ENCODE measurements around the gene NCOA3. TPM values are rescaled to one million over a fixed set of nuclear protein-coding genes. Genes with fewer than 3 reads are reported as not detected.

The NCOA3 gene
- total RNA-seq, 1 experiment from 2014 or later, result 96.7 TPM

- Histone ChIP-seq H3K9me3 (no peaks in the 10 kb centered on the region), H3K27me3 (replicated peaks; ENCODE audit: control insufficient read depth, insufficient read depth, low read length) (no peaks in the 10 kb centered on the region), H3K4me3 (ENCODE audit: low read depth, low read length) (no peak overlapping the region), H3K4me1 (no peaks in the 10 kb centered on the region), H3K36me3 (ENCODE audit: control insufficient read depth, insufficient read depth, low read length) (peaks cover 17% of the 10 kb centered on the region)
- Mint-ChIP-seq H3K9me3 (ENCODE audit: unreplicated experiment) (no peaks in the 10 kb centered on the region), H3K36me3 (ENCODE audit: insufficient read depth, unreplicated experiment) (peaks cover 95% of the 10 kb centered on the region), H3K4me1 (ENCODE audit: low read depth, unreplicated experiment) (no peaks in the 10 kb centered on the region), H3K4me3 (ENCODE audit: unreplicated experiment) (no peak overlapping the region), H3K27ac (ENCODE audit: unreplicated experiment) (no peak overlapping the region), H3K27me3 (ENCODE audit: insufficient read depth, unreplicated experiment) (no peaks in the 10 kb centered on the region)
- ChIA-PET POLR2A (no interaction called here), CTCF (no interaction called here)
- intact Hi-C loops (cut with micrococcal nuclease; ENCODE audit: unreplicated experiment), result no loop called here
- no TSS peak for BruUV-seq (replicated peaks)
- no peak for TF ChIP-seq CTCF (IDR thresholded peaks at IDR 0.05; ENCODE audit: insufficient read depth in 1 of 2, low read depth in 1 of 2, low read length in 1 of 2, severe bottlenecking in 1 of 2, unreplicated experiment in 1 of 2)
- DNase-seq, result no peak
Observed at GRCh38 chr20:47648943-47649342, 147.3 kb downstream of the NCOA3 start.

- ChIA-PET CTCF (interaction anchor here (0.6 kb wide), 1 partner anchor 25 kb away, joined by 4 read pairs; no protein-coding TSS in a partner anchor), POLR2A (no interaction called here)
- Histone ChIP-seq H3K36me3 (ENCODE audit: control insufficient read depth, insufficient read depth, low read length) (peaks cover 13% of the 10 kb centered on the region), H3K27me3 (replicated peaks; ENCODE audit: control insufficient read depth, insufficient read depth, low read length) (no peaks in the 10 kb centered on the region), H3K9me3 (no peaks in the 10 kb centered on the region), H3K4me3 (ENCODE audit: low read depth, low read length) (no peak overlapping the region), H3K4me1 (no peaks in the 10 kb centered on the region)
- no peak for DNase-seq
- peaks cover 92% of the 10 kb centered on the region for H3K36me3 Mint-ChIP-seq (ENCODE audit: insufficient read depth, unreplicated experiment)
- no TSS peak for BruUV-seq (replicated peaks)
- H3K27me3 Mint-ChIP-seq (ENCODE audit: insufficient read depth, unreplicated experiment), result no peaks in the 10 kb centered on the region
- no peak overlapping the region for H3K4me3 Mint-ChIP-seq (ENCODE audit: unreplicated experiment)
- intact Hi-C loops (cut with micrococcal nuclease; ENCODE audit: unreplicated experiment), result no loop called here
- no peak for TF ChIP-seq CTCF (IDR thresholded peaks at IDR 0.05; ENCODE audit: insufficient read depth in 1 of 2, low read depth in 1 of 2, low read length in 1 of 2, severe bottlenecking in 1 of 2, unreplicated experiment in 1 of 2)
- H3K9me3 Mint-ChIP-seq (ENCODE audit: unreplicated experiment), result no peaks in the 10 kb centered on the region
- no peaks in the 10 kb centered on the region for H3K4me1 Mint-ChIP-seq (ENCODE audit: low read depth, unreplicated experiment)
- H3K27ac Mint-ChIP-seq (ENCODE audit: unreplicated experiment), result no peak overlapping the region
Observed at GRCh38 chr20:47652301-47652700, 150.6 kb downstream of the NCOA3 start.

GRCh38 chr20:47652794-47653193 lies 151.1 kb downstream of the NCOA3 start:
- H3K36me3 Mint-ChIP-seq (ENCODE audit: insufficient read depth, unreplicated experiment), result peaks cover 94% of the 10 kb centered on the region
- Histone ChIP-seq H3K9me3 (no peaks in the 10 kb centered on the region), H3K27me3 (replicated peaks; ENCODE audit: control insufficient read depth, insufficient read depth, low read length) (no peaks in the 10 kb centered on the region), H3K4me3 (ENCODE audit: low read depth, low read length) (no peak overlapping the region), H3K4me1 (no peaks in the 10 kb centered on the region), H3K36me3 (ENCODE audit: control insufficient read depth, insufficient read depth, low read length) (peaks cover 13% of the 10 kb centered on the region)
- CTCF ChIA-PET, result interaction anchor here (0.6 kb wide), 1 partner anchor 25 kb away, joined by 4 read pairs; no protein-coding TSS in a partner anchor
- H3K27ac Mint-ChIP-seq (ENCODE audit: unreplicated experiment), result no peak overlapping the region
- H3K4me3 Mint-ChIP-seq (ENCODE audit: unreplicated experiment), result no peak overlapping the region
- no peaks in the 10 kb centered on the region for H3K9me3 Mint-ChIP-seq (ENCODE audit: unreplicated experiment)
- intact Hi-C loops (cut with micrococcal nuclease; ENCODE audit: unreplicated experiment), result no loop called here
- no peaks in the 10 kb centered on the region for H3K27me3 Mint-ChIP-seq (ENCODE audit: insufficient read depth, unreplicated experiment)
- no peaks in the 10 kb centered on the region for H3K4me1 Mint-ChIP-seq (ENCODE audit: low read depth, unreplicated experiment)
- TF ChIP-seq CTCF (IDR thresholded peaks at IDR 0.05; ENCODE audit: insufficient read depth in 1 of 2, low read depth in 1 of 2, low read length in 1 of 2, severe bottlenecking in 1 of 2, unreplicated experiment in 1 of 2), result no peak
- BruUV-seq (replicated peaks), result no TSS peak
- POLR2A ChIA-PET, result no interaction called here
- DNase-seq, result no peak
